Fibroblast of pulmonary artery (primary cell): ENCODE data around the gene C9orf57.

ENCODE experiments used
- DNase-seq: peaks from one replicate; pipeline ENCODE4 v3.0.0-alpha.2; 2010; ENCODE audit warnings: low read depth
- H3K4me3 ChIP-seq: replicated peaks from 2 replicates; pipeline ENCODE4 v1.5.1; 2011; ENCODE audit warnings: low read depth, mild to moderate bottlenecking, control low read depth, low read length, moderate library complexity
- CTCF ChIP-seq: IDR thresholded peaks from 2 replicates; pipeline ENCODE4 v1.5.1; 2011; ENCODE audit warnings: mild to moderate bottlenecking, control low read depth, low read length, inconsistent platforms; ENCODE audit errors: missing control alignments

Gene C9orf57

GRCh38 chr9:72041369-72041768 is 19.0 kb downstream of the C9orf57 start:
- TF ChIP-seq CTCF: no peak
- H3K4me3 ChIP-seq: no peak overlapping the region
- no peak for DNase-seq

GRCh38 chr9:72039532-72039931 is 20.9 kb downstream of the C9orf57 start:
- DNase-seq: no peak
- no peak overlapping the region for H3K4me3 ChIP-seq
- no peak for TF ChIP-seq CTCF

- peak; percentile 84 for DNase-seq
- peak; percentile 98 for TF ChIP-seq CTCF
- no peak overlapping the region for H3K4me3 ChIP-seq
Measured at GRCh38 chr9:72038890-72039410, 21.5 kb downstream of the C9orf57 start.

- H3K4me3 ChIP-seq: no peak overlapping the region
- peak; percentile 62 for DNase-seq
- TF ChIP-seq CTCF: no peak
Measured at GRCh38 chr9:72038408-72038807, 22.0 kb downstream of the C9orf57 start.

- no peak overlapping the region for H3K4me3 ChIP-seq
- DNase-seq: no peak
- no peak for TF ChIP-seq CTCF
Measured at GRCh38 chr9:72037571-72037970, 22.8 kb downstream of the C9orf57 start.

- no peak for TF ChIP-seq CTCF
- no peak overlapping the region for H3K4me3 ChIP-seq
- no peak for DNase-seq
Measured at GRCh38 chr9:72030767-72031166, 29.6 kb downstream of the C9orf57 start.

- no peak for TF ChIP-seq CTCF
- no peak for DNase-seq
Measured at GRCh38 chr9:72029986-72030385, 30.4 kb downstream of the C9orf57 start.

More at GRCh38 chr9:72029986-72030385, 30.4 kb downstream of the C9orf57 start:
- H3K4me3 ChIP-seq: no peak overlapping the region
